Measurements from ENCODE around the gene SEMA3D. TPM values are rescaled to one million over a fixed set of nuclear protein-coding genes. Genes with fewer than 3 reads are reported as not detected.

The SEMA3D gene
- total and polyA plus RNA-seq, 4 donors: 0.18 to 1.2 (median 0.72) TPM

GRCh38 chr7:85154282-85154937 lies 32.4 kb downstream of the SEMA3D start:
- no peaks in the 10 kb centered on the region for H3K4me1 ChIP-seq (ENCODE audit: control insufficient read depth in 4 of 4, insufficient read depth in 4 of 4, low read length in 3 of 4)
- no peak overlapping the region for H3K4me3 ChIP-seq (ENCODE audit: low read depth in 1 of 3, low read length in 3 of 3)
- TF ChIP-seq CTCF (IDR thresholded peaks at IDR 0.05; ENCODE audit: low read depth, low read length, missing input control) (no peak), FOXA2 (IDR thresholded peaks at IDR 0.05) (no peak), REST (IDR thresholded peaks at IDR 0.05) (no peak), HNF4G (IDR thresholded peaks at IDR 0.05) (no peak), TAF1 (conservative IDR thresholded peaks at IDR 0.05) (no peak)
- DNase-seq (ENCODE audit: low spot score): no peak
- no peak overlapping the region for H3K9ac ChIP-seq (ENCODE audit: low read depth in 1 of 2, low read length in 2 of 2)
- WGBS: 64% methylated on average over 3 of the region's 3 CpGs
- no peaks in the 10 kb centered on the region for H3K27me3 ChIP-seq (ENCODE audit: control insufficient read depth in 4 of 4, insufficient read depth in 4 of 4, low read length in 3 of 4)
- H3K27ac ChIP-seq (ENCODE audit: low read depth in 1 of 2, low read length in 2 of 2): no peak overlapping the region
- H3K9me3 ChIP-seq (ENCODE audit: control insufficient read depth in 4 of 4, low read length in 3 of 4): no peaks in the 10 kb centered on the region
- no peaks in the 10 kb centered on the region for H3K36me3 ChIP-seq (ENCODE audit: control insufficient read depth in 4 of 4, insufficient read depth in 3 of 4, low read depth in 1 of 4, low read length in 3 of 4)

GRCh38 chr7:85153715-85154114 lies 33.1 kb downstream of the SEMA3D start:
- Histone ChIP-seq H3K36me3 (ENCODE audit: control insufficient read depth in 4 of 4, insufficient read depth in 3 of 4, low read depth in 1 of 4, low read length in 3 of 4) (no peaks in the 10 kb centered on the region), H3K27me3 (ENCODE audit: control insufficient read depth in 4 of 4, insufficient read depth in 4 of 4, low read length in 3 of 4) (no peaks in the 10 kb centered on the region), H3K27ac (ENCODE audit: low read depth in 1 of 2, low read length in 2 of 2) (no peak overlapping the region), H3K4me1 (ENCODE audit: control insufficient read depth in 4 of 4, insufficient read depth in 4 of 4, low read length in 3 of 4) (no peaks in the 10 kb centered on the region), H3K4me3 (ENCODE audit: low read depth in 1 of 3, low read length in 3 of 3) (no peak overlapping the region), H3K9ac (ENCODE audit: low read depth in 1 of 2, low read length in 2 of 2) (no peak overlapping the region), H3K9me3 (ENCODE audit: control insufficient read depth in 4 of 4, low read length in 3 of 4) (no peaks in the 10 kb centered on the region)
- TF ChIP-seq MAX (IDR thresholded peaks at IDR 0.05): no peak
- TF ChIP-seq SP1 (IDR thresholded peaks at IDR 0.05): no peak
- TF ChIP-seq REST (IDR thresholded peaks at IDR 0.05): no peak
- no peak for TF ChIP-seq GABPA (IDR thresholded peaks at IDR 0.05 in 1 of 2, conservative IDR thresholded peaks at IDR 0.05 in 1 of 2)
- no peak for TF ChIP-seq EGR1 (IDR thresholded peaks at IDR 0.05; ENCODE audit: low read depth in 2 of 2)
- no peak for TF ChIP-seq ATF3 (IDR thresholded peaks at IDR 0.05)
- TF ChIP-seq YY1 (IDR thresholded peaks at IDR 0.05): no peak
- TF ChIP-seq ZBTB33 (IDR thresholded peaks at IDR 0.05): no peak
- no peak for TF ChIP-seq JUND (IDR thresholded peaks at IDR 0.05)
- TF ChIP-seq NR2F2 (IDR thresholded peaks at IDR 0.05): no peak
- no peak for TF ChIP-seq TAF1 (conservative IDR thresholded peaks at IDR 0.05)
- no peak for TF ChIP-seq RXRA (IDR thresholded peaks at IDR 0.05)
- TF ChIP-seq RAD21 (IDR thresholded peaks at IDR 0.05): no peak
- WGBS: 84% methylated on average over 1 of the region's 1 CpG
- DNase-seq (ENCODE audit: low spot score): no peak

Data from liver (tissue), 9 donors.